Central memory CD8-positive, alpha-beta T cell (primary cell): ENCODE measurements around the gene TMEM225B.
"Not testable (repeated sequence)": the region's sequence is repeated elsewhere in the genome, so short reads cannot be mapped to it uniquely, and the experiment has no call there.

Experiments
- ATAC-seq: fragments of 150-1000 bp; cut with Tn5 transposase; replicated peaks from 2 replicates; pipeline ENCODE4 v1.10.0; 2022; ENCODE audit warnings: mild to moderate bottlenecking, moderate FRiP score, moderate number of reproducible peaks; ENCODE audit not compliant: poor library complexity, severe bottlenecking; ENCODE audit errors: extremely low read depth
- DNase-seq, 2 donors: peaks; one replicate each; pipeline ENCODE4 v3.0.0; 2021; ENCODE audit warnings: low spot score in 2 of 2
- H3K27ac Mint-ChIP-seq: one replicate; pipeline ENCODE4 v1.8.0; 2022; ENCODE audit warnings: low read depth, mild to moderate bottlenecking, moderate library complexity, mixed read lengths
- H3K27me3 Mint-ChIP-seq: one replicate; pipeline ENCODE4 v1.8.0; 2022; ENCODE audit warnings: mixed read lengths
- H3K36me3 Mint-ChIP-seq: one replicate; pipeline ENCODE4 v1.8.0; 2022; ENCODE audit warnings: mild to moderate bottlenecking, moderate library complexity, mixed read lengths; ENCODE audit not compliant: insufficient read depth
- H3K4me1 Mint-ChIP-seq: one replicate; pipeline ENCODE4 v1.8.0; 2022; ENCODE audit warnings: mixed read lengths
- H3K4me3 Mint-ChIP-seq: one replicate; pipeline ENCODE4 v1.8.0; 2022; ENCODE audit warnings: mild to moderate bottlenecking, moderate library complexity, mixed read lengths
- H3K9me3 Mint-ChIP-seq: one replicate; pipeline ENCODE4 v1.8.0; 2022; ENCODE audit warnings: mixed read lengths

The TMEM225B gene, protein sequence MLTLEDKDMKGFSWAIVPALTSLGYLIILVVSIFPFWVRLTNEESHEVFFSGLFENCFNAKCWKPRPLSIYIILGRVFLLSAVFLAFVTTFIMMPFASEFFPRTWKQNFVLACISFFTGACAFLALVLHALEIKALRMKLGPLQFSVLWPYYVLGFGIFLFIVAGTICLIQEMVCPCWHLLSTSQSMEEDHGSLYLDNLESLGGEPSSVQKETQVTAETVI

DNA sequence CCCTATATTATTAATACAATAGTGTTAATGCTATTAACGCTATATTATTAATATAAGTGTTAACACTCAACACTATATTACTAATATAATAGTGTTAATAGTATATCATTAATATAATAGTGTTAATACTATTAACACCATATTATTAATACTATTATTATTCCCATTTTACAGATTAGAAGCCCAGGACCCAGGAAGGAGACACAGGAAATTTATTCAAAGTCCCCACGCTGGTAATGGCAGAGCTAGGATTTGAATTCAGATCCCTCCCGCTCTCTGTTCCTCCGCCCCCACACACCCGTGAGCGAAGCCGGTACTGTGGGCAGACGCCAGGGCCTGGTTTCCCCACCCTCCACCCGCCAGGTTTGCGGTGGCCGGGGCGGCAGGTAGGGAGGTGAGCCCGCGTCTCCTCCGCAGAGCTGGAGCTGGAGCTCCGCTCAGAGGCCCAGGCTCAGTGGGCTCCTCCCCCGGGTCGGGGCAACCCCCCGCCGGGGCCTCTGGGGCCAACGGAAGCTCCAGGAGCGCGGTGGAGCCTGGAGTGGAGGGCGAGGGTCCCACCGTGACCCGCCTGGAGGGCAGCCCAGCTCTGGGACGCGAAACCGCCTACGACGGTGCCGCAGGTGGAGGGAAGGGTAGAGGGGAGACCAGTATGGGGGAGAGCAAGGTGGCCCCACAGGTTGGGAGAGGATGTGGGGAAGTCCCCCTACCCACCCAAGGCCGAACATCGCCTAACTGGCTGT lies at the start of gene TMEM225B:
TSS of gene TMEM225B (plus strand) at position 506 of the 740 bp plus-strand sequence. CDS start 6,122 bp downstream, outside the sequence.
- ATAC-seq (no peak), DNase-seq (no peak)
- Mint-ChIP-seq H3K27me3 (no peaks in the 10 kb centered on the region), H3K4me3 (no peak within 1 kb of the TSS), H3K27ac (no peak within 1 kb of the TSS), H3K9me3 (no peaks in the 10 kb centered on the region), H3K36me3 (no peaks in the 10 kb centered on the region), H3K4me1 (no peaks in the 10 kb centered on the region)

DNA sequence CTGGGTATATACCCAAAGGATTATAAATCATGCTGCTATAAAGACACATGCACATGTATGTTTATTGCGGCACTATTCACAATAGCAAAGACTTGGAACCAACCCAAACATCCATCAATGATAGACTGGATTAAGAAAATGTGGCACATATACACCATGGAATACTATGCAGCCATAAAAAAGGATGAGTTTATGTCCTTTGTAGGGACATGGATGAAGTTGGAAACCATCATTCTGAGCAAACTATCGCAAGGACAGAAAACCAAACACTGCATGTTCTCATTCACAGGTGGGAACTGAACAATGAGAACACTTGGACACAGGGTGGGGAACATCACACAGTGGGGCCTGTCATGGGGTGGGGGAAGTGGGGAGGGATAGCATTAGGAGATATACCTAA lies 48.5 kb upstream of the TMEM225B start:
- peaks cover 28% of the 10 kb centered on the region for H3K4me1 Mint-ChIP-seq
- not testable (repeated sequence) for H3K27me3 Mint-ChIP-seq, H3K4me3 Mint-ChIP-seq, H3K36me3 Mint-ChIP-seq, H3K27ac Mint-ChIP-seq, H3K9me3 Mint-ChIP-seq, DNase-seq, ATAC-seq

DNA sequence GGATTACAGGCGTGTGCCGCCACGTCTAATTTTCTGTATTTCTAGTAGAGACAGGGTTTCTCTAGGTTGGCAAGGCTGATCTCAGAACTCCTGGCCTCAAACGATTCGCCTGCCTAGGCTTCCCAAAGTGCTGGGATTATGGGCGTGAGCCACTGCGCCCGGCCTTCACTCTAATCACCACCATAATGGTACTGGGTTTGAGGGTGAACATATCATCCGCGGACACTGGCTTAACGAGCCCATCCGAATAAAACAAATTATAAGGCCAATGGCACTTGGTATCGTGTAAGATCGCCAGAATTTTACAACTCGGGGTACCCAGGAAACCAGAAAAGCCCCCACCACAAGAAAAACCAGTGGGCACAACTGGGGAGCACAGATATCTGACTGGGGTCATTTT lies 46.7 kb upstream of the TMEM225B start:
- H3K36me3 Mint-ChIP-seq: peaks cover 15% of the 10 kb centered on the region
- DNase-seq (no peak), ATAC-seq (no peak)
- peak overlapping the region; percentile 92 for H3K27ac Mint-ChIP-seq
- H3K4me3 Mint-ChIP-seq: peak overlapping the region; percentile 89
- peaks cover 5% of the 10 kb centered on the region for H3K9me3 Mint-ChIP-seq
- H3K4me1 Mint-ChIP-seq: peaks cover 38% of the 10 kb centered on the region
- no peaks in the 10 kb centered on the region for H3K27me3 Mint-ChIP-seq

GRCh38 chr7:99551767-99552463 lies 46.2 kb upstream of the TMEM225B start, which contains the start of gene FAM200A:
TSS of gene FAM200A (minus strand) at chr7:99552114. CDS start at chr7:99548407, 3,707 bp downstream.
- DNase-seq (peak; percentile 61 to 72), ATAC-seq (peak; percentile 100)
- Mint-ChIP-seq H3K4me3 (peak within 1 kb of the TSS; percentile 89), H3K36me3 (peaks cover 15% of the 10 kb centered on the region), H3K4me1 (peaks cover 38% of the 10 kb centered on the region), H3K9me3 (peaks cover 5% of the 10 kb centered on the region), H3K27ac (peak within 1 kb of the TSS; percentile 92), H3K27me3 (no peaks in the 10 kb centered on the region)

DNA sequence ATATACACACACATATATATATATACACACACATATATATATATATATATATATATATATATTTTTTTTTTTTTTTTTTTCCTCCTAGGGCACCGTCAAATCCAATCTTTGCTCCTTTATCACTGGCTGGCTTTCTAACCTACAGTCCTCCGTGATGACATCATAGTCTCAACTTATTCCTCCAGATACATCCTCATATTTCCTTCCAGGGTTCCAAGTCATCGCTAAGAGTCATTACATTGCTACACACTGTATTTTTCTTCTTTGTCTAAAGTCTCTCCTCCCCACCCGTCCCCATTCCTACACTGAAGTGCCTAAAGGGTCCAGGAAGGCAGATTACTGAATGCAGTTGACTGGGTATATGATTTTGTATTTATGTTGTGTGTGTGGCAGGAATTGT lies 45.0 kb upstream of the TMEM225B start:
- Mint-ChIP-seq H3K4me1 (peaks cover 47% of the 10 kb centered on the region), H3K27ac (no peak overlapping the region), H3K4me3 (peak overlapping the region; percentile 20), H3K36me3 (peaks cover 18% of the 10 kb centered on the region), H3K27me3 (no peaks in the 10 kb centered on the region), H3K9me3 (peaks cover 4% of the 10 kb centered on the region)
- ATAC-seq (no peak), DNase-seq (no peak)

GRCh38 chr7:99554939-99555338 lies 43.1 kb upstream of the TMEM225B start:
- Mint-ChIP-seq H3K36me3 (peaks cover 31% of the 10 kb centered on the region), H3K27me3 (no peaks in the 10 kb centered on the region), H3K4me1 (peaks cover 49% of the 10 kb centered on the region), H3K4me3 (no peak overlapping the region), H3K27ac (no peak overlapping the region), H3K9me3 (no peaks in the 10 kb centered on the region)
- ATAC-seq (no peak), DNase-seq (no peak)

DNA sequence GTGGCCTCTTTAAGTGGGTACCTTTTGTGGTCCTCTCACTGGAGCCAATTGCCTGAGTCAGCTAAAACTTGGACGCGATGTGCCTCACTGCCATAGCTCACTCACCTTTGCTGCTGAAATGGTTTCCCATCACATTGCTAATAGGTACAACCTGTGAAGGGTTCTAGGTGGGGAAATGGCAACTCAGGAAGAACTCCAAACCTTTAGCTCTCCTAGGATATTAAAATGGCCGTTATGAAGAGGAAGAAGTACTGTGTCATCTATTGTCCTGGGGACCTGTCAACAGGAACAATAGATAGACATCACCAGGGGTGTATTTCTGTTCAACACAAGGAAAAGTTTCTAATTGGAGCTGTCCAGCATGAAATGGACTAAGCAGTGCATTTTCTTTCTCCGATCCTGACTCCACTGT lies 40.9 kb upstream of the TMEM225B start:
- Mint-ChIP-seq H3K4me1 (peaks cover 52% of the 10 kb centered on the region), H3K9me3 (no peaks in the 10 kb centered on the region), H3K27ac (peak overlapping the region; percentile 94), H3K36me3 (peaks cover 34% of the 10 kb centered on the region), H3K4me3 (peak overlapping the region; percentile 85), H3K27me3 (no peaks in the 10 kb centered on the region)
- ATAC-seq: no peak
- DNase-seq: no peak

DNA sequence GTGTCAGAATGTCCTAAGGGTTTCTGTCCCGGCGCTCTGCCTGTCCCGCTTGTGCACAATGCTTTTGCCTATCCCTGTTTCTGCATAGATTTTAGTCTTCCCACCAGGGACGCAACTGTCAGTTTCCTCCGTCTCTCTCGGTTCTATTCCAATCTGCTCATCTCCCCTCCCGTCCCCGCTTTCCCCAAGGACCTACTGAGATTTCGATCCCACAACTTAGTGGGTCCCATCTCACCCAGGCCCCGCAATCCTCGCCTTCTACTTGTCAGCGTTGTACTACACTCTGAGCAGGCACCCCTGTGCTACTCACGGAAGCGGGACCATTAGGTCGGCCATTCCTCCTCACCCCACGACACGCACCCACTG lies 40.1 kb upstream of the TMEM225B start:
- no peak for DNase-seq
- ATAC-seq: peak; percentile 67
- Mint-ChIP-seq H3K4me1 (peaks cover 54% of the 10 kb centered on the region), H3K27me3 (no peaks in the 10 kb centered on the region), H3K9me3 (no peaks in the 10 kb centered on the region), H3K27ac (peak overlapping the region; percentile 94), H3K4me3 (peak overlapping the region; percentile 85), H3K36me3 (peaks cover 41% of the 10 kb centered on the region)

DNA sequence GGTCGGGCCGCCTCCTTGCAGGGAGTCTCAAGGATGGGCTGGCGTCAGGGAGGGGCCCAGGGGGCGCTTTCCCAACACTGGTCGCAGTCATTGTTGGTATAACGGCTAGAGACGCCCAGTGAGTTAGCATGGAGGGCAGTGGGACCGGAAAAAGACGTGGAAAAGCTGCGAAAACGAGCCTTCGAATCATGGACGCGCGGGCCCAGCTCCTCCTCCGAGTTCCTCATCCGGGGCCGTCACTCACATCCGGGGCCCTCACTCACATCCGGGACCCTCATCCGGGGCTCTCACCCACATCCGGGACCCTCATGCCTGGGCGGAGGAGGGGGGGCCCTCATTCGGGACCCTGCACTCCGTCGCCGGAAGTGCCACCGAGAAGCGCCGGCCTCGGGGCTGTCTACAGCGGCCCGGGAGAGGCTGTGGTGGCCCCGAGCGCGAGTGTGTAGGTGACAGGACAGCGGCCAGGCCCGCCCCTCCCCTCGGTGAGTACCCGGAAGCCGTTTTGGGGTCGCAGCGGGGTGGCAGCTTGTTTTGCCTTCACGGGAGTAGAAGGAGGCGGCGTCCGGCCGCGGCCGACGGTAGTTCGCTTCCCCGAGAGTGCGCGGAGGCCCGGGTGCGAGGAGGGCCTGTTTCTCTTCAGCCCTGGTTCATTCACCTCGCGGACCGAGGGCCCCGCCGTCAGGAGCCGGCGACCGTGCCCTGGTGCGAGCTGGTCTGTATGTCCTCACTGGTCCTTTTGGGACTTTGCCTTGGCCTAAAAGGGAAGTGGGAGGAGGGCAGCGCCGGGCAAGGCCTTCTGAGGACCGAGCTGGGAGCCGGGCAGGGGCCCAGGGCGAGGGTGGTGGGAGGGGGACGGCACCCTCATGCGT lies 39.5 kb upstream of the TMEM225B start, which contains the start of gene ZNF655:
TSS of gene ZNF655 (plus strand) at position 337 of the 869 bp plus-strand sequence. CDS start 1,918 bp downstream, outside the sequence.
- H3K4me1 Mint-ChIP-seq: peaks cover 50% of the 10 kb centered on the region
- H3K27me3 Mint-ChIP-seq: no peaks in the 10 kb centered on the region
- DNase-seq (peak; percentile 85 to 94), ATAC-seq (peak; percentile 91)
- peak within 1 kb of the TSS; percentile 94 for H3K27ac Mint-ChIP-seq
- no peaks in the 10 kb centered on the region for H3K9me3 Mint-ChIP-seq
- H3K36me3 Mint-ChIP-seq: peaks cover 47% of the 10 kb centered on the region
- H3K4me3 Mint-ChIP-seq: peak within 1 kb of the TSS; percentile 85

GRCh38 chr7:99559175-99559915 lies 38.7 kb upstream of the TMEM225B start:
- ATAC-seq (peak; percentile 1), DNase-seq (peak in 1 of 2 donors; percentile 13)
- Mint-ChIP-seq H3K4me1 (peaks cover 58% of the 10 kb centered on the region), H3K4me3 (peak overlapping the region; percentile 85), H3K9me3 (no peaks in the 10 kb centered on the region), H3K36me3 (peaks cover 53% of the 10 kb centered on the region), H3K27me3 (no peaks in the 10 kb centered on the region), H3K27ac (peak overlapping the region; percentile 94)

DNA sequence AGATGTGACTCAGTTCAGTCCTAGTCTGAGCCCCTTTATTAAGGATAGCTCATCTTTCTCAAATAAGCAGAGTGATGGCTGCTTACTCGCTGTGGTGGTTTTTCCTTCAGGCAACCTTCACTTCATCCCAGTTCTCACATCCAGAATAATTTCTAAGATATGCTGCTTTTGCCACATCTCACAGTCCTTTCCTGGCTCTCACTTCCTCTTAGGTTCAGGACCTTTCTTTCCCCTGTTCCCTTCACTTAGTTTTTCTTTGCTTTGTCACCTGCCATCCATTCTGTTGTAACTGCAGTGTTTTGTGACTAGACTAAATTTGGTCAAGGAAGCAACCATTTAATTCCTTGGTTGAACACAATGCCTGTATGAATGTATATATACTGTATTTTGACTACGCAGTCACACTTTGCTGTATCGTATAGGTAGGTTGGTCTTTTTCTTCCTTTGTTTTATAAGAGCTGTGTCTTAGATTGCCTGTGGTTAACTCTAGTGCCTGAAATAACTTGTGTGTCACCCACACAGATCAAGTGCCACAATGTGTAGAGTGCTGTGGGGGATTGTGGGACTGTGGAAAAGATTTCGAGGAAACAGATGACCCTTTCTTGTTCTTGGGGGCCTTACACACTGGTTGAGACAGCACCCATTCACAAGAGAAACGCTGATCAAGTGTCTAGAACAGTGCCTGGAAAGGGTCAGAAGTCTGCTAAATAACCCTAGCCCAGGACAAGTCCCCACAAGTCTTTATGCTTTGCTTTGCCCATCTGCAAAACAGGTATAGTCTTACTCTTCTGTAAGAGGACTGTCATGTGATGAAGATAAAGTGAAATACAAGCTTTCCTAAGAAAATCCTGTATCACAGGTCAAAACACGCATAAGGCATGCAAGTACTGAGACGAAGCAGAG lies 37.0 kb upstream of the TMEM225B start:
- peaks cover 65% of the 10 kb centered on the region for H3K36me3 Mint-ChIP-seq

More for the DNA sequence above, 37.0 kb upstream of the TMEM225B start:
- Mint-ChIP-seq H3K4me3 (peak overlapping the region; percentile 85), H3K9me3 (no peaks in the 10 kb centered on the region), H3K4me1 (peaks cover 51% of the 10 kb centered on the region), H3K27me3 (no peaks in the 10 kb centered on the region), H3K27ac (peak overlapping the region; percentile 24)
- DNase-seq: no peak
- ATAC-seq: no peak
